Effector memory CD4-positive, alpha-beta T cell (primary cell): ENCODE data around the gene OR4E2.
"Not testable (repeated sequence)": the region's sequence is repeated elsewhere in the genome, so short reads cannot be mapped to it uniquely, and the experiment has no call there.

Source experiments
- DNase-seq, 3 donors: peaks; one replicate each; pipeline ENCODE4 v3.0.0-alpha.2; 2020
- H3K27ac ChIP-seq: 2 replicates; pipeline ENCODE4 v1.7.0; 2013; ENCODE audit warnings: mild to moderate bottlenecking, low read length, moderate library complexity; ENCODE audit not compliant: insufficient read depth, poor library complexity, severe bottlenecking
- H3K27me3 ChIP-seq: replicated peaks from 2 replicates; pipeline ENCODE4 v1.7.0; 2013; ENCODE audit warnings: mild to moderate bottlenecking, low read length; ENCODE audit not compliant: insufficient read depth, control insufficient read depth, poor library complexity, severe bottlenecking
- H3K36me3 ChIP-seq: 2 replicates; pipeline ENCODE4 v1.7.0; 2013; ENCODE audit warnings: mild to moderate bottlenecking, low read length, moderate library complexity; ENCODE audit not compliant: control insufficient read depth, insufficient read depth
- H3K4me1 ChIP-seq: 2 replicates; pipeline ENCODE4 v1.7.0; 2013; ENCODE audit warnings: low read length, mild to moderate bottlenecking; ENCODE audit not compliant: control insufficient read depth, insufficient read depth, poor library complexity, severe bottlenecking
- H3K4me3 ChIP-seq: 2 replicates; pipeline ENCODE4 v1.7.0; 2013; ENCODE audit warnings: low read length, low read depth, mild to moderate bottlenecking; ENCODE audit not compliant: insufficient read depth, poor library complexity, severe bottlenecking
- H3K9me3 ChIP-seq: 2 replicates; pipeline ENCODE4 v1.7.0; 2013; ENCODE audit warnings: mild to moderate bottlenecking, low read length, moderate library complexity; ENCODE audit not compliant: control insufficient read depth

Gene OR4E2

DNA sequence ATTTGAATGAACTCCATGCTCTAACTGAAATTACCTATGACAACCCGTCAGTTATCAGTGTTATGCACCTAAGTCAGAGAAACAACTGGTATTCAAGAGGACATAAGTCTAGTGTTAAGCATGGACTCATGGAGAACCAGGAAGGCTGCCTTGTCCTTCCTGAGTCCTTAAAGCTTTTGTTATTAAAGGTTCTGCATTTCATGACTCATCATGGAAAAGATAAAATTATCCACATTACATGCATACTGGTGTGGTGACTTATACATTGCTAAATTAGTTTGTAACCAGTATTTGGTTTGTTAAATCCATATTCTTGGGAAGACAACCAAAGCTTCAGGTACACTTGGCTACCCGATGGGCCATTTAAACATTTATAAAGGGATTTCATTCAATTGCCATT, 26.4 kb downstream of the OR4E2 start:
- H3K36me3 ChIP-seq, result no peaks in the 10 kb centered on the region
- H3K4me1 ChIP-seq, result no peaks in the 10 kb centered on the region
- H3K9me3 ChIP-seq, result peaks cover 7% of the 10 kb centered on the region
- H3K4me3 ChIP-seq, result no peak overlapping the region
- peaks cover 5% of the 10 kb centered on the region for H3K27me3 ChIP-seq
- H3K27ac ChIP-seq, result no peak overlapping the region
- no peak for DNase-seq

- Histone ChIP-seq H3K4me3 (no peak overlapping the region), H3K36me3 (no peaks in the 10 kb centered on the region), H3K27ac (no peak overlapping the region), H3K27me3 (no peaks in the 10 kb centered on the region), H3K9me3 (no peaks in the 10 kb centered on the region), H3K4me1 (no peaks in the 10 kb centered on the region)
- DNase-seq, result no peak
Observed at GRCh38 chr14:21686468-21686867, 32.8 kb downstream of the OR4E2 start.

GRCh38 chr14:21694425-21694824, 40.8 kb downstream of the OR4E2 start:
- no peak overlapping the region for H3K4me3 ChIP-seq
- no peaks in the 10 kb centered on the region for H3K36me3 ChIP-seq
- H3K27ac ChIP-seq, result no peak overlapping the region
- no peaks in the 10 kb centered on the region for H3K4me1 ChIP-seq
- DNase-seq, result no peak
- no peaks in the 10 kb centered on the region for H3K9me3 ChIP-seq
- H3K27me3 ChIP-seq, result no peaks in the 10 kb centered on the region

- H3K27me3 ChIP-seq, DNase-seq, H3K27ac ChIP-seq, H3K4me1 ChIP-seq, H3K36me3 ChIP-seq, H3K4me3 ChIP-seq, H3K9me3 ChIP-seq: not testable (repeated sequence)
Observed at GRCh38 chr14:21697662-21698061, 44.0 kb downstream of the OR4E2 start.

GRCh38 chr14:21698538-21698937, 44.9 kb downstream of the OR4E2 start:
- H3K36me3 ChIP-seq, H3K4me3 ChIP-seq, H3K4me1 ChIP-seq, H3K27ac ChIP-seq, DNase-seq, H3K27me3 ChIP-seq, H3K9me3 ChIP-seq: not testable (repeated sequence)

DNA sequence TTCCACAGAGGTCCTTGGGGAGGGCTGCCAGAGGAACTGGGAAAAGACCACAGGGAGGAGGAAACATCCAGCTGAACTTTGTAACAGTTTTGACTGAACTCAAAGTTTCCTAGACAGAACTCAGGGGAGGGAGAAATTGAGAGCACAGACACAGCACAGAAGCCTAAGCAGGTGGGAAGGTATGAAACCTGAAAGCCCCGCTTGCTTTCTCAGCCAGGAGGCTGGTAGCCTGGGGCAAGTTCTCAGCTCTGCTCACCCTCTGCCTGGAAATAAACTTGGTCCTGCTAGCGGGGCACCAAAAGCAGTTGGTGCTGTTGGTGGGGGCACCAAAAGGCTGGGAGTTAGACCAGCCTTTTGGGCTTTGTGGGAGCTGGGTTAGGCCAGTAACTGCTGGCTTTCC, 45.9 kb downstream of the OR4E2 start:
- DNase-seq, result no peak
- Histone ChIP-seq H3K4me1 (no peaks in the 10 kb centered on the region), H3K9me3 (no peaks in the 10 kb centered on the region), H3K36me3 (no peaks in the 10 kb centered on the region), H3K27ac (no peak overlapping the region), H3K4me3 (no peak overlapping the region), H3K27me3 (no peaks in the 10 kb centered on the region)

GRCh38 chr14:21702316-21702715, 48.7 kb downstream of the OR4E2 start:
- no peak overlapping the region for H3K4me3 ChIP-seq
- H3K9me3 ChIP-seq, result no peaks in the 10 kb centered on the region
- H3K36me3 ChIP-seq, result no peaks in the 10 kb centered on the region
- H3K27me3 ChIP-seq, result no peaks in the 10 kb centered on the region
- no peak for DNase-seq
- no peaks in the 10 kb centered on the region for H3K4me1 ChIP-seq
- H3K27ac ChIP-seq, result no peak overlapping the region

DNA sequence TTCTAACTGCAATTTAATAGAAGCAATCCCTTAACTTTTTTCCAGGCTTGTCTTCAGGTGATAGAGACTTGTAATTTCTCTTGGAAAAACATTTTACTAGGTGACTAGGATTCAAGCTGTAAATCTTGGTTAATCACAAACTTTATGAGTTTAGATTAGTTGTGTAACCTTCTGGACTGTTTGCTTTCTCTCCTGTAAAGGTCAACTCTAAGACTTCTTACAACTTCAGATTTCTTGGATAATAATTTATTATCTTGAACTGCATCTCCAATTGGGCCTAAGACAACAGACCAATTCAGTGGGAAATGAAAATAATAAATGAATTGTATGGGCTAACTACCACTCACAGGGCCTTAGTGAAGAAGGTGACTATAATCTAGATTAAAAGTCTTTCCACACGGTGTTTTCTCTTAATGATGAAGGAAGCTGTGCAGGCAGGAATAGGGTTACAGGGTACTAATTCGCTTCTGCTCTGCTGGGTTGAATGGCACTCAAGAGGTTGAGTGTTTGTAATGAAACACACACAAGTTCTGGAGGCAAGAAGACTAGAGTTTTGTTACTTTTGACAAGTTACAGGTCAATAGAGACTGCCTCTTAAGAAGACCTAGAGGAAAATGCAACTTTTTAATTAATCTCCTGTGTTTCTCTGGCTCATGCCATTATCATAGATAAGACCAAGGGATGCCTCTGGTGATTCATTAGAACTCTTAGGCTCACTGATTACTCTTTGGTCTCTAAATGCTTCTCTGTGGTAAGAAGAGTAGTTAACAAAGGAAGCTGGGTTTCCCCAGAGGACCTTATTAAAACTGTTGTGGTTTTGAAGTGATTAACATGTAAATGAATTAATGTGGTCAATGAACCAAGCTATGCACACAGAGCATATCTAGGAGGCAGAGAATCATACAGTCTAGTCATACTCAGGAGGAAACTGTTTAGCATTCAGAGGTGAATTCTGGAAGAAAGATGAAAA, 50.0 kb downstream of the OR4E2 start:
- H3K9me3 ChIP-seq, result no peaks in the 10 kb centered on the region
- DNase-seq, result no peak
- H3K27me3 ChIP-seq, result no peaks in the 10 kb centered on the region
- H3K4me1 ChIP-seq, result no peaks in the 10 kb centered on the region
- H3K36me3 ChIP-seq, result no peaks in the 10 kb centered on the region
- H3K4me3 ChIP-seq, result no peak overlapping the region
- H3K27ac ChIP-seq, result no peak overlapping the region

GRCh38 chr14:21704338-21704737, 50.7 kb downstream of the OR4E2 start:
- Histone ChIP-seq H3K9me3 (no peaks in the 10 kb centered on the region), H3K27ac (no peak overlapping the region), H3K4me3 (no peak overlapping the region), H3K4me1 (no peaks in the 10 kb centered on the region), H3K36me3 (no peaks in the 10 kb centered on the region), H3K27me3 (no peaks in the 10 kb centered on the region)
- no peak for DNase-seq

DNA sequence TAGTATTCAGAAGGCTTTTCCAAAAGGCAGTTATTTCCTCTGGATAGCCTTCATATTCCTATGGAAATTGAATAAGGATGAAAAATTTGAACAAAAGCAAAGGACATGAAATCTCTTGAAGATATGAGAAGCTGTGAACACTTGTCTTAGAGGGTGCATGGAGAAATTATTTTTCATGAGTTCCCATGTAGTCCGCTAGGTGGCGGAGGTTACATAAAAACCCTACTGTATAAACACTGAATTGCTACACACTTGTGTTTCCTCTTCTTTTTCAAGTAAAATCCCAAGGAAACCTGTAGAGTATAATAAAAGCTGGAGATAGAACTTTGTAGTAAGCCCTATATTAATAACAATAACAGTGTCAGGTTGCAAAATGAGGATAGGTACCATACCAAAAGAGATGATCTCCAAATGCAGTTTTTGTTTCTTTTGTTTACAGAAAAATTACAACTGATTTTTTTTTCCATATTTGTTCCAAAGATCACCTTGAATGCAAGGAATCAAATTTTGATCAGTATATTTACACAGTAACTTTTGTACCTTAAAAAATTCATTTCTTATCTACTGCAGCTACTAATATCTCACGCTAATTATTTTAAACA, 57.8 kb downstream of the OR4E2 start:
- no peaks in the 10 kb centered on the region for H3K27me3 ChIP-seq
- no peak overlapping the region for H3K27ac ChIP-seq
- no peaks in the 10 kb centered on the region for H3K4me1 ChIP-seq
- H3K4me3 ChIP-seq, result no peak overlapping the region
- H3K36me3 ChIP-seq, result no peaks in the 10 kb centered on the region
- DNase-seq, result no peak
- H3K9me3 ChIP-seq, result no peaks in the 10 kb centered on the region
